ENCODE results near the gene NHLRC4. TPM values are rescaled to one million over a fixed set of nuclear protein-coding genes. Genes with fewer than 3 reads are reported as not detected.

NHLRC4 gene
- total RNA-seq, 1 donor from 2014 or later, result 3.3 TPM

DNA sequence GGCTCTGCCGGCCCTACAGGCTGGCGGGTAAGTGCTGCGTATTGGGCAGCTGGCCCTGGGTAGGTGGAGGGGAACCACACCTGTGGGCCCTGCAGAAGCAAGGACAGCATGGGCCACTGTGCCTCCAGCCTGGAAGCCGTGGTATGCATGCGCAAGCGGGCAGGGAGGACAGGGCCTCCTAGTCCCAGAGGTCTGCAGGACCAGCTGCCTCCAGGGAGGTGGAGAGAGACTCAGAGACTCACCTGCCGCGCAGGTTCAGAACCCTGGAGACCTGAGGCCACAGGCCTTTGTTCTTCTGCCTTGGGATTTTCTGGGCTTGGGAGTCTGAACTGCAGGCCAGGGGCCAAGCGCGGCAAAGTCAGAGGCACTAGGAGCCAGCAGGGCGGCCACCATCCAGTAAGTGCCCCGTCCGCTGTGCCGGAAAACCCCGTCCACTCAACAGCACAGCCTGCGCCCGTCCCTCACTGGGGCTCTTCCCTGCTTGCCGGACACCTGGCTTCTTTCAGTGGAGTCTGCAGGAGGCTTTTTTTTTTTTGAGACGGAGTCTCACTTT is 14.2 kb downstream of the NHLRC4 start:
- no peak for DNase-seq (ENCODE audit: extremely low read depth, low read depth, low spot score)

DNA sequence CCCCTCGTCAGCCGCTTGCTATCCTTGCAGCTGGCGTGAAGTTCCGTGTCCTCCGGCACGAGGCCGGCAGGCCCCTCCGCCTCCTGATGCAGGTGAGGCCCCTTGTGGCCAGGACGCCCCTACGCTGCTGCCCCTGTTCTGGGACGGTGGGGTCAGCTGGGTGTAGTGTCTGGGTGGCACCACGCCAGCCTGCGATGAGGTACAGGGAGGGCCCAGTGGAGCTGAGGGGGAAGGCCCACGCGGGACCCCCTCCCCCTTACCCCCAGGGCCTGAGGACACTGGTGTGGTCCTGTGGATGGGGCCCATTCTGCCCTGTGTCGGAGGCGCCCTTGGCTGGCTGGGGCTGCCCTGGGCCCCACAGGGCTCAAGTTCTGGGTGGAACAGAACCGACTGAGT is 15.4 kb downstream of the NHLRC4 start:
- no peak for DNase-seq (ENCODE audit: extremely low read depth, low read depth, low spot score)

DNA sequence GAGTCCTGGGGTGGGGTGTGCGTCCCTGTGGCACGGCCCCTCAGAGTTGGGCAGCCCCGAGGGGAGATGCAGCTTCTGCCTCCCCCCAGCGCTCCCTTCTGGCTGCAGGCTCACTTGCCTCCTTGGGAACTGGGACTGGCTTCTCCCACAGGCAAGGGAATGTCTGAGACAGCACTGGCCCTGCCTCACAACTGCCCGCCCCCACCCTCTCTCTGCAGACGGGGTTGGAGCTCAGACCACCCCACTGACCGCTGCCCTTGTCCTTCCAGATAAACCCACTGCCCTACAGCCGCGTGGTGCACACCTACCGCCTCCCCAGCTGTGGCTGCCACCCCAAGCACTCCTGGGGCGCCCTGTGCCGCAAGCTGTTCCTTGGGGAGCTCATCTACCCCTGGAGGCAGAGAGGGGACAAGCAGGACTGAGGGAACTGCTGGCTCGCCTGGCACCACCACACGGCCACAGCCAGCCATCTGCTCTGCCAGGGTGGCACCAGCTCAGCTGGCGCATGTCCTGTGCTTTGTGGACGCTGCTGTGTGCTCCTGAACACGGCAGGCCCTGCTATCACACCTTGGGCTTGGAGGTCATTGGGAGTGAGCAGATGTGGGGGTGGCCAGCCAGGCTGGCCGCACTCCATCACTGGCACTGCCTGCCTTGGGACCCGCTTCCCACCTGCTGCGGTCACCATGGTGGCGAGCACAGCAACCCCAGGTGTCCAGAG is 16.0 kb downstream of the NHLRC4 start:
- no peak for DNase-seq (ENCODE audit: extremely low read depth, low read depth, low spot score)

DNA sequence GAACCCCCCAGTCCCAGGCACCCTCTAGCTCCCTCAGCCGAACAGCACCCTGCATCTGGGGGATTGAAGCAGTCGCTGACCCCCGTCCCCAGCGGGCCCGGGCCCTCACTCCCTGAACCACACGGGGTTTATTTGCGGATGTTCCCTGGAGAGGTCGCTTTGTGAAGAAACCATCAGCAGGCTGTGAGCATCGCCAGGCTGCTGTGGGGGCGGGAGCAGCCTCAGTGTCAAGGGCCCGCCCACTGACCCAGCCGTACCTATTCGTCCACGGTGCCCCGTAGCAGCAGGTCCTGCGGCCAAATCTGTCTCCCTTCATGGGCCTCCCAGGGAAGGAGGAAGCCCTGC is 16.6 kb downstream of the NHLRC4 start:
- no peak for DNase-seq (ENCODE audit: extremely low read depth, low read depth, low spot score)

DNA sequence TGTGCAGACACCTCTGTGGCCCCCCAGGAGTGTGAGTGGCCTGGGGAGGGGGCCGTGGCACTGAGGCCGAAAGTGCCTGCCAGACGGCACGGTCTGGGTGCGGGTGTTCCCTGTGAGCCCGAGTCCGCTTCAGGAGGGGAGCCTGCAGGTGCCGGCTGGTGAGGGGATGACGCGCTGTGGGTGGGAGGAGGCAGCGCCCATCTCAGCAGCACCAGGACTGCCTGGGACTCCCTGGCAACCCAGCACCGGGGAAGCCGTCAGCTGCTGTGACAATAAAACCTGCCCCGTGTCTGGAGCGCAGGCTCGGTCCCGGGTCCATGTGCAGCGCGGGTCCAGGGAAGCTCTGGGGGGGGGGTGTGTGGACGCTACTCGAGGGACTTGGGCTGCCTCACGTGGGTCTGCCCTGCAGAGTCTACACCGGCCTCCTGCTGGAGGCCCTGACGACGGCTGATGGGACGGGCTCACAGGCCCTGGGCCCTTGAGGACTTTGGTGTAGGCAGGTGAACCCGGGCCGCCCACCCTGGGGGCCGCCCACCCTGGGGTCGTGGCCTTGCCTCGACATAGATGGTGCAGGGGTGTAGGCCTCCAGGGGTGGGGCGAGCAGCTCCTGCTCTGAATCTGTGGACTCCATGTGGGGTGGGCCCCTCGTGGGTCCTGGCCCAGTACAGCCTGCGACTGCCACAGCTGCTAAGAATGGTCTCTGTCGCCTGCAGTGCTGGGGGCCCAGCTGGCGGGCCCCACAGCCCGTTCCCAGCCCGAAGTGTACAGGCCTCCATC is 17.2 kb downstream of the NHLRC4 start:
- no peak for DNase-seq (ENCODE audit: extremely low read depth, low read depth, low spot score)

DNA sequence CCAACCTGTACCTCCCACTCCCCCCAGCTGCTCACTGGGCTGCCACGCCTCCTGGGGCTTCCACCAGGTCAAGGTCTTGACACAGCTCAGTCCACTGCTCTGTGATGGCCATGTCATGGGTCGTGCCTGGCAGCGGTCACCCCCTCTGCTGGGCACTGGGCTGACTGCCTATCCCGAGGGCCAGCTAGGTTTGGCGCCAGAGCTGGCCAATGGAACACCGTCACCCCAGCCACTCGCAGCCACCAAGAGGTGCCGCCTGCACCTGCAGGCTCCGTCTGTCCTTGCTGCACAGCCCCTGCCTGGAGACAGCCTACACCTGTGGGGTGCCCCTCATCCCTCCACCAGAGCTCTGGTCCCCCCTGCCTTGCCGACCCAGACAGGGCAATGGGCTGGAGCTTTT is 18.5 kb downstream of the NHLRC4 start:
- DNase-seq (ENCODE audit: extremely low read depth, low read depth, low spot score), result no peak

DNA sequence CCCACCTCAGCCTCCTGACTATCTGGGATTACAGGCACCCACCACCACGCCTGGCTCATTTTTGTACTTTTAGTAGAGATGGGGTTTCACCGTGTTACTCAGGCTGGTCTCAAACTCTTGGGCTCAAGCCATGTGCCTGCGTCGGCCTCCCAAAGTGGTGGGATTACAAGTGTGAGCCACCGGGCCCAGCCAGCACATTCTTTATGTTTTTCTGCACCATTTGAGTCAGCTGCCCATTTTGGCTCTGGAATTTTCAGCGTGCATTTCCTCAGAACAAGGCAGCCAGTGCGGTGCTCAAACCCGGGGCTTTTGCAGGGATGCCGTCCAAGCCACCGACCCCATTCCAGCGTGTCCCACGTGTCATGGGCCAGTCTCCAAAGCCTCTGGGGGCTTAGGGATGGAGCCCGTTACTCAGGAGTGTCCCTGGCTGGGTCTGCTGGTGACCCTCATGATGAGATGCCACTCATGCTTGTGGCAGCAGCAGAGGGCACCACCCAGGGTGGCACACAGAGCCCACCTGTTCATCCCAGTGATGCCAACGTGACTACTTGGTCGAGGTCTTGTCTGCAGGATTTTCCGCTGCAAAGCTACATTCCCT is 19.3 kb downstream of the NHLRC4 start:
- no peak for DNase-seq (ENCODE audit: extremely low read depth, low read depth, low spot score)

DNA sequence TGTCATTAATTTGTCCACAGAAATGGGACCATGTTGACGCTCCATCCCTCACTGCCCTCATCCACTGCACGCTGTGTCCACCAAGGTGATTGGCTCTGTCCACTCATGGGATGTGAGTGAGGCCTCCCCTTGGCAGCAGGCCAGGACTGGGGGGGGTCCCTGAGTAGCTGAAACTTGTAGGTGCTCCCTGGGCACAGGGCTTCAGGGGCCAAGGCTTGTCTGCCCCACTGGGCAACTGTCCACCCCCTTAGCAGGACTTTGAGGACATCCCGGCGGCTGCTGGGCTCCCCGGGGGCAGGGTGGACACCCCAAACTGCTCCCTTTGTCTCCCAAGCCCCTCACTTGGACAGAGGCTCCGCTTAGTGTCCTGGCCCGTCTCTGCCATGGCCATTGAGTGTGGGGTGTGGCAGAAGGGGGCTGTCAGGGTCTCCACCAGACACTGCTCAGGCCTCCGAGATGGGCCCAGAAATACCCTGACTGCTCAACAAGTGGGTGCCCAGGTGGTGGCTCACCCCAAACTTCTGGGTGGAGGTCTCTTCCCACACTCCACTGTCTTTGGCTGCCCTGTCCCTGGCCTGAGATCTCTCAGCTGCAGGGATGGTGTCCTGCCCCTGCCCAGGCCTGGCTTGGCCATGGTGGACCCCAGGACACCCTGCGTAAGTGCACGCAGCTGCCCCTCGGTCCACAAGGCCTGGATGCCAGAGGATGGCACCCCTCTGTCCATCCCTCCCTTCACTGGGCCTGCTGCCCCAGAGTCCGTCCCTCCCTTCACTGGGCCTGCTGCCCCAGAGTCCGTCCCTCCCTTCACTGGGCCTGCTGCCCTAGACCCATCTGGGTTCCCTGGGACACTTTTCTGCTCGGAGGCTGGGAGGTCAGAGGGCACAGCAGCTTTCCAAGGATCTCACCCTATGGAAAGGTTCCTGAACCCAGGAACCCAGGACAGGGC is 20.1 kb downstream of the NHLRC4 start:
- no peak for DNase-seq (ENCODE audit: extremely low read depth, low read depth, low spot score)

DNA sequence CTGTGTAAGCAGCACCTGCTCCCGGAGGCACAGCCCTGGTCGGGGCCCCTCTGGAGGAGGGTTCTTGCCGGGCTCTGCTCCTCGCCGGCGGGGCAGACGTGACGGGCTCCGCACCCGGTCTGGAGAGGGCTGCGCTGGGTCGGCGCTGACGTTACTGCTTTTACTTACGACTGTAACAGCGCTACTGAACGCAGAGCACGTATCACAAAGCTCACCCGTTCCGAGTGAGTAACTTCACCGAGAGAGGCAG is 21.8 kb downstream of the NHLRC4 start:
- no peak for DNase-seq (ENCODE audit: extremely low read depth, low read depth, low spot score)

DNA sequence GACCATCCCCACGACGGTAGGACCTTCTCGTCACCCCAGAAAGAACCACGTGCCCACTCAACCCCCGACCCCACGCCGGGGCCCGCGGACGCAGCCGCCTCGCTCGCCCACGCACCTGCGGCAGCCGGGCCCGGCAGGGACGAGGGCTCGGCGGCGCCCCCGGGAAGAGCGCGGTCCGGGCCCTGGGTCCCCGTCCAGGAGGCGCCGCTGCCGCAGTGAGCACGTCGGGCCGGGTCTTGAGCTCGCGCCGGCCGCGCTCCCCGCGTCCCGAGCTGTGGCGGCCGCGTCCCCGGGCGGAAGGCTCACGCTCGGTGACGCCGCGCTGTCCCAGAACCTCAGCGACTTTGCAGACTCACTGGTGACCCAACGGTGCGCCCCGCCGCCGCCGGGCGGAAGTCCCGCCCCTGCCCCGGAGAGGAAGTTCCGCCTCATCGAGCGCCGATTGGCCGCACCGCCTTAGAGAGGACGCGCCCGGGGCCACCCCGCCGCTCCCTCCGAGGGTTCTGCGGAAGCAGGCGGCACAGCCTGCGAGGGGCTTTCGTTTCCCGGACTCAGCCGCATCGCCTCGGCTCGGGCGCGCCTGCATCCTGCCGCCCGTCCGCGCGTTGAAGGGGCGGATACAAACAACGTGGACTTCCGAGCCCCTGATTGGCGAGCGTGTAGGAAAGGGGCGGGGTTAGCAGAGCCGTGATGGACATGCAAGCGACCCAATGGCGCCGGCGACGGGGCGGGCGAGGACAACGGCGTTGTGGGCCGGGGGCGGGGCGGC is 22.3 kb downstream of the NHLRC4 start:
- DNase-seq (ENCODE audit: extremely low read depth, low read depth, low spot score), result peak; percentile 34

DNA sequence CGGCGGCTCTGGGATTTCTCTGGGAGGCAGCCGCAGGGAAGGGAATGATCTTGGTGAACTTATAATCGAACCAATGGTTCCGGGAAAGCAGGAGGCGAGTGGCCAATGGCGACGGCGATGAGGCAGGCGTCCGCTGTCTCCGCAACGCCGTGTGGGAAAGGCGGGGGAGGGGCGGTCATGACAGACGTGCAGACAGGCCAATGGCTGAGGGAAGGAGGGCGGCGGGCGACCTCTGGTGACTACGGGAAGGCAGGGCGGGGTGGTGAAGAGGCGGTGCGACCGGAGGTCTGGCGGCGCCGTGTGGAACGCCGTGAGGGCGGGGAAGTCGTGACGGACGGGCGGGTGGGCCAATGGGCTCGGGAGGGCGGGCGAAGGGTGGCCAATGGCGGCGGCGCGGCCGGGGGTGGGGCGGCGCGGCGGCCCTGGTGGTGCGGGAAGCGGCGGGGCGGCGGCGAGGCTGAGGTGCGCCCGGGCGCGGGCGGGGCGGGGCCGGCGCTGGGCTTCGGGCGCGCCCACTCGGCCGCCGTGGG is 22.9 kb downstream of the NHLRC4 start, which contains the start of gene RAB40C:
TSS of gene RAB40C (plus strand) at position 409 of the 530 bp plus-strand sequence. CDS start 226 bp downstream, outside the sequence.
- peak; percentile 72 for DNase-seq (ENCODE audit: extremely low read depth, low read depth, low spot score)

DNA sequence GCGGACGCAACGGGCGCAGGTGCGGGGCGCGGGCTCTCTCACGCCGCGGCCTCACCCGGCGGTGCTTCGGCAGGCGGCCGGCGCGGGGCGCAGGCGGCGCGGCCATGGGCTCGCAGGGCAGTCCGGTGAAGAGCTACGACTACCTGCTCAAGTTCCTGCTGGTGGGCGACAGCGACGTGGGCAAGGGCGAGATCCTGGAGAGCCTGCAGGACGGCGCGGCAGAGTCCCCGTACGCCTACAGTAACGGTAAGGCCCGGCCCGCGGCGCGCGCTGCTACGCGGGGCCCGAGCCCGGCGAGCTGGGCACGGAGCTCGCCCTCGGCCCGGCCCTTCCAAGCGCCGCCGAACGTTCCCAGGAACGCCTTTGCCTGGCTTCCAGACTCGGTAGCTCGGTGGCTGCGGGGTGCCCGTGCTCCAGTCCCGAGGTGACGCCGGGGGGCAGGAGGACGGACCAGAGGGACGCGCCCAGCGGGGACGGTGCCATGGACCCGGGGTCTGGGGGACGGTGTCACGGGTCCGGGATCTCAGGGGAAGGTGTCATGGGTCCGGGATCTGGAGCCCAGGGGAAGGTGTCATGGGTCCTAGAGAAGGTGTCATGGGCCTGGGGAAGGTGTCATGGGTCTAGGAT is 23.5 kb downstream of the NHLRC4 start:
- DNase-seq (ENCODE audit: extremely low read depth, low read depth, low spot score), result no peak

DNA sequence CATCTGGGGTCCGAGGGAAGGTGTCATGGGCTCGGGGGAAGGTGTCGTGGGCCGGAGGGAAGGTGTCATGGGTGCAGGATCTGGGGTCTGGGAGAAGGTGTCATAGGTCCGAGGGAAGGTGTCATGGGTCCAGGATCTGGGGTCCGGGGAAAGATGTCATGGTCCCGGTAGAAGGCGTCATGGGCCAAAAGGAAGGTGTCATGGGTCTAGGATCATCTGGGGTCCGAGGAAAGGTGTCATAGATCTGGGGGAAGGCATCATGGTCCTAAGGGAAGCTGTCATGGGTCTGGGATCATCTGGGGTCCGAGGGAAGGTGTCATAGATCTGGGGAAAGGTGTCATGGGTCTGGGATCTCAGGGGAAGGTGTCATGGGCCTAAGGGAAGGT is 24.0 kb downstream of the NHLRC4 start:
- DNase-seq (ENCODE audit: extremely low read depth, low read depth, low spot score), result no peak

DNA sequence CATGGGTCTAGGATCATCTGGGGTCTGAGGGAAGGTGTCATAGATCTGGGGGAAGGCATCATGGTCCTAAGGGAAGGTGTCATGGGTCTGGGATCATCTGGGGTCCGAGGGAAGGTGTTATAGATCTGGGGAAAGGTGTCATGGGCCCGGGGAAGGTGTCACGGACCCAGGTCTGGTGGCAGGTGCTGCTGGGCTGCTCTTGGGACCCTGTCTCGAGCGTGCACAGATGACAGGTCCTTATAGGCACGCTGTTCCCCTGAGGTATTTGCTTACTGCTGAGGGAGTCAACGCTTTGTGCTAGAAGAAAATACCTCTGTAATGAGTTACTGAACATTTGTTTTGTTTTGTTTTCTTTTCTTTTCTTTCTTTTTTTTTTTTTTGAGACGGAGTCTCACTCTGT is 24.4 kb downstream of the NHLRC4 start:
- no peak for DNase-seq (ENCODE audit: extremely low read depth, low read depth, low spot score)

DNA sequence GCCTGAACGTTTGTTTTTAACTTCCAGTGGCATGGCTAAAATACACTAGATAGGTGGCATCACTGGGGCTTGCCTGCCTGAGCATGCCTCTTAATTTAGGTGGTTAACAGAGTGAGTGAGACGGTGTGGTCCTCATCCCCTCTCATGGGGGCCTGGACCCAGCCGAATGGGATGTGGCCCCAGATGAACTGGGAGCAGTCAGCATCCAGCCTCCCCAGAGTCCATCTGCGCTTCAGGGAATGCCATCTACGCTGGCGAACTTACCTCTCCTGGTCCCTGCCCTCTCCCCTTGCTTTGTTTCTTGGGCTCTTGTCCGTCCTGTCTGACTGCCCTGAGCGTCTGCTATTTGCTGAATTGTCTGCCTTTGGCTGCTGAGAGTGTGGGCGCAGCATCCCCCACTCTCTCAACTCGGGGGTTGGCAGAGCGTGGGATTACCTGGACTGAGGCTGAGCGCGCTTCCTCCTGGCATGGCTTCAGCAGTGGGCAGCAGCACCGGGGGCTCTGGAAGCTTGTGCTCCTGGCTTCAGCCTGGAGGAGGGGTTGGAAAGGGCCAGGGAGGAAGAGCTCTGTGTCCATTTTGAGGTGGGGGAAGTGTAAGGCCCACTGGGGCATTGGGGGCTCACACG is 25.2 kb downstream of the NHLRC4 start:
- no peak for DNase-seq (ENCODE audit: extremely low read depth, low read depth, low spot score)

DNA sequence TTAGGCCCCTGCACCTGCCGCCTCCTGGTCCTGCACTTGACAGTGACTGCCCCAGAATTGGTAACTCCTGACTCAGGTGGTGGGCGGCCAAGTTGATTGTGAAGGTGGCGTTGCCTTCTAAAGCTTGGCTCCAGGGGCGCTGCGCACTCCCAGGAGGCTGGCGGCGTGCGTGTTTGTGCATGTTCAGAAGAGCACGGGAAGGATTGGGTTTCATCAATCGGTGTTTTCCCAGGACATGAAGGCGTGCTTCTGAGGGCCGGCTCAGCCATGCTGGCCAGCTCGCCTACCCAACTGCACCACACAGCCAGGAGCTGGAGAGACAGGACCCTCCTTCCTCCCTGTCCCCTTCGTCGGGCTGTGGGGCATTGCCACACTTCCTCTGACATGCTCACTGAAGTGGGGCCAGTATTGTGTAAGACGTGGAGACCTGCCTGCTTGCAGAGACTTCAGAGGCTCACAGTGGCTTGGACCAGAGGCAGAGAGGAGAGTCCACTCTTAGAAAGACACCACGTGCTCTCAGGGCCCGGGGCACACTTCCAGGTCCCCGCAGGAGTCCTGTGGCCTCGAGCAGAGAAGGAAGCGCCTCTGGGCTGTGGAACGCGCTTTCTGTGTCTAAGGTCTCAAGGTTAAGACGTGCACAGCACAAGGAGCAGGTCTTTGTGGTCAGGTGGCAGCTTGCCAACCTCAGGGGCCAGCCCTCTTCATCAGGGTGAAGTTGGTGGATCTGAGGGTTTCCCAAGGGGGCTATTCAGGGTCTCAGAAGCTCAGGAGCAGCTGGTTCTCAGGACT is 25.9 kb downstream of the NHLRC4 start:
- DNase-seq (ENCODE audit: extremely low read depth, low read depth, low spot score), result no peak

DNA sequence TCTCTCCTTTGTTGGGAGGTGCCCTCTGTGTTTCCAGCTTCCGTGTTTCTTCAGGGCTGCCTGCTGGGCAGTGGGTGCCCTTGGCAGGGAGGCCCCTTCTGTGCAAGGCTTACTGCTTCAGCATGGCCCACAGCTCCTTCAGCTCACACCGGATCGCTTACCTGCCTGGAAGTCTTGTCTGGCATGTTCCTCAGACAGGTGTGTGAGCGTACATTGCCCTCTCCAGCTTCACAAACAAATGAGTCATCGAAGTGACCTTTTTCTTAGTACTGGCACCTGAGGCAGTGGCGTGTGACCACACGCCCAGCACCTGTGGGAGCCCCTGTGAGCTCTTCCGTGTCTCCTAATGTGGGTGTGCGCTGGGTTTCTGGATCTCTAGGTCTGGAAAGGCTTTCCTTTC is 26.6 kb downstream of the NHLRC4 start:
- DNase-seq (ENCODE audit: extremely low read depth, low read depth, low spot score), result no peak

DNA sequence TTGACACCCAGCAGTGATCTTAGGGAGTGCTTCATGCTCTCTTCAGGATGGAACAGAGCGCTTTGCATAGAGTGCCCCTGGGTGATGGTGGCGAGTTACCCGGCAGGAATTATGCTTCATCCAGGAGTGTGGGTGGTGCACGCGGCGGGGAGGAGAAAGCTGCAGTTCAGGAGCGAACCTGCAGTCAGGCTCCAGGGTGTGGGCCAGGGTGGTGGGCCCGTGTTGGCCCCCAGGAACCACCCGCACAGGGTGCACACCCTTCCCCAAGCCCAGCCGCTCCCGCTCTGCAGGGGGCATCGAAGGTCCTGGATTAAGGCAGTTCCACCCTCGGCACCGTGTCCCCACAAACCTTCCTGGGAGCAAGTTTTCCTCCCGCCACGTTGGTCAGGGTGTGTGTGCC is 27.0 kb downstream of the NHLRC4 start:
- DNase-seq (ENCODE audit: extremely low read depth, low read depth, low spot score), result no peak

Data from glomerular endothelial cell (primary cell).